SK-N-SH (cell line): ENCODE data around the gene RHOA.

Experiments used
- CHD2 ChIP-seq: fragments of 150-350 bp; IDR thresholded peaks from 2 replicates; pipeline ENCODE4 v1.6.1; 2018; ENCODE audit warnings: low read length; ENCODE audit not compliant: partially characterized antibody
- EP300 ChIP-seq, 2 experiments: IDR thresholded peaks; 2 replicates each; pipeline versions ENCODE4 v1.4.0 to v1.6.1; 2012; ENCODE audit warnings: borderline replicate concordance in 1 of 2, low read depth in 1 of 2, low read length in 1 of 2
- NFIC ChIP-seq: IDR thresholded peaks from 2 replicates; pipeline ENCODE4 v1.4.0; 2012; ENCODE audit warnings: borderline replicate concordance
- RAD21 ChIP-seq: IDR thresholded peaks from 2 replicates; pipeline ENCODE4 v1.6.1; 2012; ENCODE audit warnings: mild to moderate bottlenecking, low read length
- YY1 ChIP-seq: IDR thresholded peaks from 2 replicates; pipeline ENCODE4 v1.4.0; 2012; ENCODE audit warnings: low read depth, mild to moderate bottlenecking
- TF ChIP-seq, protein P1 (sequence below): IDR thresholded peaks from 2 replicates; pipeline ENCODE4 v1.4.0; 2012; ENCODE audit warnings: low read depth
- TF ChIP-seq, protein P2 (sequence below): fragments of 200-600 bp; sonication (generic); IDR thresholded peaks from 2 replicates; pipeline ENCODE4 v1.6.1; 2017; ENCODE audit warnings: antibody characterized with exemption, mild to moderate bottlenecking, moderate library complexity
- TF ChIP-seq, protein P3 (sequence below): fragments of 150-350 bp; IDR thresholded peaks from 2 replicates; pipeline ENCODE4 v1.6.1; 2016; ENCODE audit warnings: mild to moderate bottlenecking, low read depth, low read length

DNA sequence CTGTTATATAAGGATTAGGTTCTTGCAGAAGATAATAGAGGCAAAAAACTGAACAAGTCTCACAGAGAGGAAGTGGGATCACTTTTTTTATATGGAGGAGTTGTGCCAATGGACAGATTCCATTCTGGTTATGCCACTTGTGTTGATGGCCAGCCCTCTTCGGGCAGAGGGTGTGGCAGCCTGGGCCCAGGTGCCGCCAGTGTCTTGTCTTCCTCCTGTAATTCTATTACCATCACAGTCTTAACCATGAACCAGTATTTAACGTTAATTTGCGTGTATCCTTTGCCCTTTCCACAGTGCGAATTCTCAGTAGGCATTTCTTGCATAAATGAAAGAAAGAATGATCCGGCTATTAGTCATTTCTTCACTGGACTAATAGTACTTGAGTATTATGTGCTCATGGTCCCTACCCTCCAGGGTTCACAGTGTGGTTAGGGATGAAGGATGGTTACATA, 65.0 kb downstream of the RHOA start:
- TF ChIP-seq, protein P1, sequence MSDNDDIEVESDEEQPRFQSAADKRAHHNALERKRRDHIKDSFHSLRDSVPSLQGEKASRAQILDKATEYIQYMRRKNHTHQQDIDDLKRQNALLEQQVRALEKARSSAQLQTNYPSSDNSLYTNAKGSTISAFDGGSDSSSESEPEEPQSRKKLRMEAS, result no peak
- no peak for TF ChIP-seq EP300 (IDR thresholded peaks at IDR 0.05; ENCODE audit: borderline replicate concordance in 1 of 2, low read depth in 1 of 2, low read length in 1 of 2)
- TF ChIP-seq NFIC, result no peak
- TF ChIP-seq YY1, result no peak
- TF ChIP-seq, protein P2, sequence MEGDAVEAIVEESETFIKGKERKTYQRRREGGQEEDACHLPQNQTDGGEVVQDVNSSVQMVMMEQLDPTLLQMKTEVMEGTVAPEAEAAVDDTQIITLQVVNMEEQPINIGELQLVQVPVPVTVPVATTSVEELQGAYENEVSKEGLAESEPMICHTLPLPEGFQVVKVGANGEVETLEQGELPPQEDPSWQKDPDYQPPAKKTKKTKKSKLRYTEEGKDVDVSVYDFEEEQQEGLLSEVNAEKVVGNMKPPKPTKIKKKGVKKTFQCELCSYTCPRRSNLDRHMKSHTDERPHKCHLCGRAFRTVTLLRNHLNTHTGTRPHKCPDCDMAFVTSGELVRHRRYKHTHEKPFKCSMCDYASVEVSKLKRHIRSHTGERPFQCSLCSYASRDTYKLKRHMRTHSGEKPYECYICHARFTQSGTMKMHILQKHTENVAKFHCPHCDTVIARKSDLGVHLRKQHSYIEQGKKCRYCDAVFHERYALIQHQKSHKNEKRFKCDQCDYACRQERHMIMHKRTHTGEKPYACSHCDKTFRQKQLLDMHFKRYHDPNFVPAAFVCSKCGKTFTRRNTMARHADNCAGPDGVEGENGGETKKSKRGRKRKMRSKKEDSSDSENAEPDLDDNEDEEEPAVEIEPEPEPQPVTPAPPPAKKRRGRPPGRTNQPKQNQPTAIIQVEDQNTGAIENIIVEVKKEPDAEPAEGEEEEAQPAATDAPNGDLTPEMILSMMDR, result no peak
- no peak for TF ChIP-seq RAD21
- TF ChIP-seq CHD2, result no peak
- TF ChIP-seq, protein P3, sequence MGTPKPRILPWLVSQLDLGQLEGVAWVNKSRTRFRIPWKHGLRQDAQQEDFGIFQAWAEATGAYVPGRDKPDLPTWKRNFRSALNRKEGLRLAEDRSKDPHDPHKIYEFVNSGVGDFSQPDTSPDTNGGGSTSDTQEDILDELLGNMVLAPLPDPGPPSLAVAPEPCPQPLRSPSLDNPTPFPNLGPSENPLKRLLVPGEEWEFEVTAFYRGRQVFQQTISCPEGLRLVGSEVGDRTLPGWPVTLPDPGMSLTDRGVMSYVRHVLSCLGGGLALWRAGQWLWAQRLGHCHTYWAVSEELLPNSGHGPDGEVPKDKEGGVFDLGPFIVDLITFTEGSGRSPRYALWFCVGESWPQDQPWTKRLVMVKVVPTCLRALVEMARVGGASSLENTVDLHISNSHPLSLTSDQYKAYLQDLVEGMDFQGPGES, result no peak
